ENCODE results near the gene PRIM1.

Gene PRIM1

DNA sequence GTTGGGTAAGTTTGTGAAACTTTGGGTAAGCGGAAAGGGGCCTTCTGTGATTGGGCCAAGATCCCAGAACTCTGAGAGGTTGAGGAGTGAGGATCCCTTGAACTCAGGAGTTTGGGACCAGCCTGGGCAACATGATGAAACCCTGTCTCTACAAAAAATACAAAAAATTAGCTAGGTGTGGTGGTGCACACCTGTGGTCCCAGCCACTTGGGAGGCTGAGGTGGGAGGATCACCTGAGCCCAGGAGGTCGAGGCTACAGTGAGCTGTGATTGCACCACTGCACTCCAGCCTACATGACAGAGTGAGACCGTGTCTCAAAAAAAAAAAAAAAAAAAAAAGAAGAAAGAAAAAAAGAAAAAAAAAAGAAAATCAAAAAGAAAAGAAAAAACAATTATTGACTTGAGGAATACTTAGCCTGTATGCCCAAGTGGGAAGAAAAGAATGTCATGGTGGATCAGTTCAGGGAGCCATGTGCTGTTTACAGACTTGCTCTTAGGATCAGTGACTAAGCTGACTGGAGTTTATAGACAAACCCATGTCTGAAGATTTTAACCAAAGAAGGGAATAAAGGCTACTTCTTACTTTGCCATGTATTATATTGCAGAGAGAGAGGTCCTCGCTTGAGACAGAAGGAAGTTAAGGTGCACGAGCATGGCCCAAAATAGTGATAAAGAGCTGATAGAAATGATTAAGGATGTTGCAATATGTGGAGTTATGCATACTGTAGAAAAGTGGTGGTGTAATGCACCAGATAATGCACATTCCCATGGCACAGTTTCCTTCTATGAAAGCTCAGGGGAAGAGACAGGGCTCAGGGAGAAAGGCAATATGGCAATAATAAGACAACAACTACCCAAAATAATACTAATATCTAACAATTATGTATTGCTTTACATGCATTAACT, 11.9 kb upstream of the PRIM1 start:
- H2BK12ac ChIP-seq (ENCODE audit: low read length): no peak overlapping the region
- no peak overlapping the region for H3K23ac ChIP-seq (ENCODE audit: low read length)
- no peaks in the 10 kb centered on the region for H3K9me3 ChIP-seq (ENCODE audit: insufficient read depth, low read depth, low read length)
- H3K4me1 ChIP-seq (ENCODE audit: control insufficient read depth in 1 of 2, insufficient read depth in 2 of 2, low read length in 2 of 2): no peaks in the 10 kb centered on the region
- no peak overlapping the region for H2AFZ ChIP-seq (ENCODE audit: insufficient read depth, low read length, poor library complexity)
- H3K4ac ChIP-seq (ENCODE audit: low read depth, low read length): no peak overlapping the region
- no peak overlapping the region for H3K4me2 ChIP-seq (ENCODE audit: low read length)
- no peaks in the 10 kb centered on the region for H3K79me2 ChIP-seq (ENCODE audit: control insufficient read depth, insufficient read depth, low read length, poor library complexity)
- no peaks in the 10 kb centered on the region for H3K36me3 ChIP-seq (ENCODE audit: control insufficient read depth in 1 of 2, insufficient read depth in 2 of 2, low read length in 2 of 2)
- no peak overlapping the region for H3K27ac ChIP-seq (ENCODE audit: low read depth, low read length)
- H4K12ac ChIP-seq (ENCODE audit: low read depth, low read length): no peak overlapping the region
- H2AK5ac ChIP-seq (ENCODE audit: low read length): no peak overlapping the region
- DNase-seq: peak in 1 of 2 donors; percentile 67
- H3K27me3 ChIP-seq (ENCODE audit: insufficient read depth, low read length): no peaks in the 10 kb centered on the region
- H3K14ac ChIP-seq (ENCODE audit: low read length): no peak overlapping the region
- no peaks in the 10 kb centered on the region for H3K79me1 ChIP-seq (ENCODE audit: low read length)
- no peak overlapping the region for H2BK120ac ChIP-seq (ENCODE audit: insufficient read depth, low read length, poor library complexity)
- no CpG with 5 or more reads among the region's 5 CpGs for WGBS (ENCODE audit: extremely low coverage, insufficient coverage, insufficient read length)
- H3K18ac ChIP-seq (ENCODE audit: low read length): no peak overlapping the region
- H4K91ac ChIP-seq (ENCODE audit: low read depth, low read length): no peak overlapping the region
- no peak overlapping the region for H4K8ac ChIP-seq (ENCODE audit: low read depth, low read length)
- H3K9ac ChIP-seq (ENCODE audit: low read length): no peak overlapping the region
- H2BK5ac ChIP-seq (ENCODE audit: low read depth, low read length, poor library complexity): no peak overlapping the region
- H3K4me3 ChIP-seq (ENCODE audit: low read depth, low read length): no peak overlapping the region

DNA sequence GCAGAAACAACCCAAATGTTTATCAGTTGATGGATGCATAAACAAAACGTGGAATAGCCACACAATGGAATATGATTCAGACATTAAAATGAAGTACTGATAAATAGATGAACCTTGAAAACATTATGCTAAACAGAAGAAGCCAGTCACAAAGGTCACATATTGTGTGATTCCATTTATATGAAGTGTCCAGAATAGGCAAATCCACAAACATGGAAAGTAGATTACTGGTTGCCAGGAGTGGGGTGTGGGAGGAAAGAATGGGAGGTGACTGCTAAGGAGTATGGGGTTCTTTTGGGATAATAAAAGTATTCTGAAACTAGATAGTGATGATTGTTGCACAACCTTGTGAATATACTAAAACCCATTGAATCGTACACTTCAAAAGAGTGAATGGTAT, 9.7 kb upstream of the PRIM1 start:
- Histone ChIP-seq H4K8ac (ENCODE audit: low read depth, low read length) (no peak overlapping the region), H2BK120ac (ENCODE audit: insufficient read depth, low read length, poor library complexity) (no peak overlapping the region), H3K27me3 (ENCODE audit: insufficient read depth, low read length) (no peaks in the 10 kb centered on the region), H4K12ac (ENCODE audit: low read depth, low read length) (no peak overlapping the region), H3K4me2 (ENCODE audit: low read length) (no peak overlapping the region), H3K4me3 (ENCODE audit: low read depth, low read length) (no peak overlapping the region), H4K91ac (ENCODE audit: low read depth, low read length) (no peak overlapping the region), H3K27ac (ENCODE audit: low read depth, low read length) (no peak overlapping the region), H3K23ac (ENCODE audit: low read length) (no peak overlapping the region), H2AFZ (ENCODE audit: insufficient read depth, low read length, poor library complexity) (no peak overlapping the region), H3K79me2 (ENCODE audit: control insufficient read depth, insufficient read depth, low read length, poor library complexity) (no peaks in the 10 kb centered on the region), H2BK5ac (ENCODE audit: low read depth, low read length, poor library complexity) (no peak overlapping the region), H3K9ac (ENCODE audit: low read length) (no peak overlapping the region), H3K4me1 (ENCODE audit: control insufficient read depth in 1 of 2, insufficient read depth in 2 of 2, low read length in 2 of 2) (no peaks in the 10 kb centered on the region), H2BK12ac (ENCODE audit: low read length) (no peak overlapping the region), H3K79me1 (ENCODE audit: low read length) (no peaks in the 10 kb centered on the region), H3K36me3 (ENCODE audit: control insufficient read depth in 1 of 2, insufficient read depth in 2 of 2, low read length in 2 of 2) (no peaks in the 10 kb centered on the region), H3K9me3 (ENCODE audit: insufficient read depth, low read depth, low read length) (no peaks in the 10 kb centered on the region), H3K4ac (ENCODE audit: low read depth, low read length) (no peak overlapping the region), H3K14ac (ENCODE audit: low read length) (no peak overlapping the region), H3K18ac (ENCODE audit: low read length) (no peak overlapping the region), H2AK5ac (ENCODE audit: low read length) (no peak overlapping the region)
- no peak for DNase-seq
- no CpG with 5 or more reads among the region's 2 CpGs for WGBS (ENCODE audit: extremely low coverage, insufficient coverage, insufficient read length)

DNA sequence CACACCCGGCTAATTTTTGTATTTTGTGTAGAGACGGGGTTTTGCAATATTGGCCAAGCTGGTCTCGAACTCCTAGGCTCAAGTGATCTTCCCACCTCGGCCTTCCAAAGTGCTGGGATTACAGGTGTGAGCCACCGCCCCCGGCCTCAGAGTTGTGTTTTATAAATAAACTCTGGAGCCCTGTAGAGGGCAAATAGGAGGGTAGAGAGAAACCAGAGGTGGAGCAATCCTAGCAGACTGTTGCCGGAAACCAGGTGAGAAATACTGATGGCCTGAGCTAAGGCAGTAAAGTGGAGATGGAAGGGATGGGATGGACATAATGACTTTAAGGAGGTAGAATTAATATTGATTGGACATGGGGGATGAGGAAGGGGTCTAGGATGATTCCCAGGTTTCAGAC, 8.3 kb upstream of the PRIM1 start:
- H3K4me3 ChIP-seq (ENCODE audit: low read depth, low read length): no peak overlapping the region
- H2BK5ac ChIP-seq (ENCODE audit: low read depth, low read length, poor library complexity): no peak overlapping the region
- no peaks in the 10 kb centered on the region for H3K36me3 ChIP-seq (ENCODE audit: control insufficient read depth in 1 of 2, insufficient read depth in 2 of 2, low read length in 2 of 2)
- H2BK120ac ChIP-seq (ENCODE audit: insufficient read depth, low read length, poor library complexity): no peak overlapping the region
- H3K27ac ChIP-seq (ENCODE audit: low read depth, low read length): no peak overlapping the region
- H3K14ac ChIP-seq (ENCODE audit: low read length): no peak overlapping the region
- no peaks in the 10 kb centered on the region for H3K27me3 ChIP-seq (ENCODE audit: insufficient read depth, low read length)
- H2AFZ ChIP-seq (ENCODE audit: insufficient read depth, low read length, poor library complexity): no peak overlapping the region
- H3K18ac ChIP-seq (ENCODE audit: low read length): no peak overlapping the region
- no peak overlapping the region for H3K4ac ChIP-seq (ENCODE audit: low read depth, low read length)
- no peak overlapping the region for H3K23ac ChIP-seq (ENCODE audit: low read length)
- H4K8ac ChIP-seq (ENCODE audit: low read depth, low read length): no peak overlapping the region
- no peak overlapping the region for H4K91ac ChIP-seq (ENCODE audit: low read depth, low read length)
- no peaks in the 10 kb centered on the region for H3K79me2 ChIP-seq (ENCODE audit: control insufficient read depth, insufficient read depth, low read length, poor library complexity)
- H3K4me2 ChIP-seq (ENCODE audit: low read length): no peak overlapping the region
- no peak overlapping the region for H2AK5ac ChIP-seq (ENCODE audit: low read length)
- no CpG with 5 or more reads among the region's 7 CpGs for WGBS (ENCODE audit: extremely low coverage, insufficient coverage, insufficient read length)
- no peaks in the 10 kb centered on the region for H3K79me1 ChIP-seq (ENCODE audit: low read length)
- no peak overlapping the region for H3K9ac ChIP-seq (ENCODE audit: low read length)
- no peaks in the 10 kb centered on the region for H3K4me1 ChIP-seq (ENCODE audit: control insufficient read depth in 1 of 2, insufficient read depth in 2 of 2, low read length in 2 of 2)
- H2BK12ac ChIP-seq (ENCODE audit: low read length): no peak overlapping the region
- H3K9me3 ChIP-seq (ENCODE audit: insufficient read depth, low read depth, low read length): no peaks in the 10 kb centered on the region
- no peak for DNase-seq
- no peak overlapping the region for H4K12ac ChIP-seq (ENCODE audit: low read depth, low read length)

DNA sequence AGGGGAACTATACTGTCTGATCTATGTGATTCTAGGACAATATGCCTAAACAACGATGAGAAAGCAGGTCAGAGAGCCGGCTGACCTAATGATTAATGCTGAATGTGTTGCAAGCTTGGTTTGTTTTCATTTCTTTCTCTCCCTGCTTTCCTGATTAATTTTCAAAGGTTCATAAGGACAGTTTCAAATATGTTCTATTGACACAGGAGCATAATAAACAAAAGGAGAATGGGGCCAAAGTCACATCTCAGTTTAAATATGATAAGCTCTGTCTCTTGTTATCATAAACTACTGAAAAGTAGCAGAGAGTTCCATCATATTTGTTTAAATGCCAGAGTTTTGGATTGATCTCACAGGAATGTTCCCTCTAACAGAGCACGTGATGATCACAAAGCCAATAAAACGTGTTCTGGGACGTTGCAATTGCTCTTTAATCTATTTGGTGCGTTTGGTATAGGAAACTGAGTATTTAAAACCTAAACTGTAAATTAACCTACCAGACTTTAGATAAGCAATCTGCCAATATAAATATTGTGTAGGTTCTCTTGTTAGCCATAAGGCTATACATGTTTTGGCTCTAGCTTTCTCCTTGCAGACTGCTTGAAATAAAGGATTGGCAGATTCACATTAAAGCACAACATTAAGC, 7.3 kb upstream of the PRIM1 start:
- Histone ChIP-seq H3K9ac (ENCODE audit: low read length) (no peak overlapping the region), H2BK12ac (ENCODE audit: low read length) (no peak overlapping the region), H4K91ac (ENCODE audit: low read depth, low read length) (no peak overlapping the region), H3K23ac (ENCODE audit: low read length) (no peak overlapping the region), H3K14ac (ENCODE audit: low read length) (no peak overlapping the region), H3K4ac (ENCODE audit: low read depth, low read length) (no peak overlapping the region), H2BK5ac (ENCODE audit: low read depth, low read length, poor library complexity) (no peak overlapping the region), H3K4me2 (ENCODE audit: low read length) (no peak overlapping the region), H3K4me1 (ENCODE audit: control insufficient read depth in 1 of 2, insufficient read depth in 2 of 2, low read length in 2 of 2) (no peaks in the 10 kb centered on the region), H3K9me3 (ENCODE audit: insufficient read depth, low read depth, low read length) (no peaks in the 10 kb centered on the region), H2BK120ac (ENCODE audit: insufficient read depth, low read length, poor library complexity) (no peak overlapping the region), H3K36me3 (ENCODE audit: control insufficient read depth in 1 of 2, insufficient read depth in 2 of 2, low read length in 2 of 2) (no peaks in the 10 kb centered on the region), H3K27me3 (ENCODE audit: insufficient read depth, low read length) (no peaks in the 10 kb centered on the region), H4K8ac (ENCODE audit: low read depth, low read length) (no peak overlapping the region), H3K18ac (ENCODE audit: low read length) (no peak overlapping the region), H2AK5ac (ENCODE audit: low read length) (no peak overlapping the region), H3K79me1 (ENCODE audit: low read length) (no peaks in the 10 kb centered on the region), H2AFZ (ENCODE audit: insufficient read depth, low read length, poor library complexity) (no peak overlapping the region), H4K12ac (ENCODE audit: low read depth, low read length) (no peak overlapping the region), H3K79me2 (ENCODE audit: control insufficient read depth, insufficient read depth, low read length, poor library complexity) (no peaks in the 10 kb centered on the region), H3K4me3 (ENCODE audit: low read depth, low read length) (no peak overlapping the region), H3K27ac (ENCODE audit: low read depth, low read length) (no peak overlapping the region)
- no CpG with 5 or more reads among the region's 6 CpGs for WGBS (ENCODE audit: extremely low coverage, insufficient coverage, insufficient read length)
- DNase-seq: no peak
